ENCODE results near the gene HAVCR1. TPM values are rescaled to one million over a fixed set of nuclear protein-coding genes. Genes with fewer than 3 reads are reported as not detected.

The HAVCR1 gene
- not detected for polyA plus RNA-seq (2013, experiment 1 of 2)
- 0.11 TPM for polyA plus RNA-seq (2013, experiment 2 of 2)

DNA sequence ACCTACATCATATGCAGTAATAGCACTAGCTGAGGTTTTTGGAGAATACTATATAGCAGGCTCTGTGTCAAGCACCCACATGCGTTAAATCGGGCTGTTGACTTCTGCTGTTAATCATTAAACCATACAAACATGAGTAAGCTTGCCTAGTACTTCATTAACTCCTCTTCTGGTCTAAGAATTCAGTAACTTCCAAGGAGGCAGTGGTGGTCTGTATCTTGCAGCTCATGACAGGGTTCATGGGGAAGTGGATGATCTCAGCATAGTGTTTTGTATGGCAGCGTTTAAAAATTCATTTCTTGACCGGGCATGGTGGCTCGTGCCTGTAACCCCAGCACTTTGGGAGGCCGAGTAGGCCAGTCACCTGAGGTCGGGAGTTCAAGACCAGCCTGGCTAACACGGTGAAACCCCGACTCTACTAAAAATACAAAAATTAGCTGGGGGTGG lies at the start of gene HAVCR1:
HAVCR1 (minus strand) TSS at position 24 of the 447 bp plus-strand sequence. CDS start 1,173 bp downstream, outside the sequence.
- no peak within 1 kb of the TSS for H2BK15ac ChIP-seq (replicated peaks; ENCODE audit: low read depth)
- WGBS (ENCODE audit: extremely low coverage, insufficient coverage, low lambda C conversion rate) = no CpG with 5 or more reads among the region's 9 CpGs
- no peaks in the 10 kb centered on the region for H3K79me1 ChIP-seq (ENCODE audit: low read length)
- H3K27ac ChIP-seq (ENCODE audit: low read depth, low read length) = no peak within 1 kb of the TSS
- no peak within 1 kb of the TSS for H3K4me2 ChIP-seq (ENCODE audit: low read length)
- H3K4me3 ChIP-seq (ENCODE audit: low read length) = no peak within 1 kb of the TSS
- no peak within 1 kb of the TSS for H2BK120ac ChIP-seq (ENCODE audit: low read depth, low read length)
- H3K56ac ChIP-seq (ENCODE audit: low read length) = no peak within 1 kb of the TSS
- H3K18ac ChIP-seq (ENCODE audit: low read length) = no peak within 1 kb of the TSS
- H4K5ac ChIP-seq (ENCODE audit: low read length) = no peak within 1 kb of the TSS
- no peaks in the 10 kb centered on the region for H3K27me3 ChIP-seq (ENCODE audit: insufficient read depth, low read length, poor library complexity)
- no peak within 1 kb of the TSS for H4K8ac ChIP-seq (ENCODE audit: low read depth, low read length)
- H2BK5ac ChIP-seq (ENCODE audit: low read length) = no peak within 1 kb of the TSS
- H3K4ac ChIP-seq (ENCODE audit: low read depth, low read length) = no peak within 1 kb of the TSS
- H3K4me1 ChIP-seq (ENCODE audit: control insufficient read depth, low read depth, low read length) = no peaks in the 10 kb centered on the region
- no peak within 1 kb of the TSS for H2AK5ac ChIP-seq (ENCODE audit: low read length)
- H3K9ac ChIP-seq (ENCODE audit: low read length) = no peak within 1 kb of the TSS
- H3K23ac ChIP-seq (ENCODE audit: low read length) = no peak within 1 kb of the TSS
- no peaks in the 10 kb centered on the region for H3K36me3 ChIP-seq (ENCODE audit: control insufficient read depth, insufficient read depth, low read length)
- no peaks in the 10 kb centered on the region for H3K79me2 ChIP-seq (ENCODE audit: control insufficient read depth, insufficient read depth, low read length)
- DNase-seq = no peak

DNA sequence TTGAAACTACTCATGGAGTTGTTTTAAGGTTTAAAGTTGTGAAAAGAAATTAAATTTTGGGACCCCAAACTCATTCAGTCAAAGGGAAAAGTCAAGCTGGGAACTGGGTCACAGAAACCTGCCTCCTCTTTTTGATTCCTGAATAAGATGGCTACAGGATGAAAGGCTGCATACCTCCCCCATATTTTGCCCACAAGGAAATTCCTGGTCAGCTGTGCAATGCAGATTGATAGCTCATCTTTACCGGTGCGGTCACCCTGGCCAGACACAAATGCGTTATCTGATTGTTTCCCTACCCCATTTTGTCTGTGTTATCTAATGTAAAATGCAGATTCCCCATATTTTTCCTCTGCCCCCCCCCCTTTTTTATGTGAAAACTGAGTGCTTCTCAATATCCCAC lies 48.6 kb upstream of the HAVCR1 start:
- Histone ChIP-seq H2BK15ac (replicated peaks; ENCODE audit: low read depth) (no peak overlapping the region), H3K79me2 (ENCODE audit: control insufficient read depth, insufficient read depth, low read length) (no peaks in the 10 kb centered on the region), H3K4ac (ENCODE audit: low read depth, low read length) (no peak overlapping the region), H2AK5ac (ENCODE audit: low read length) (no peak overlapping the region), H2BK120ac (ENCODE audit: low read depth, low read length) (no peak overlapping the region), H2BK5ac (ENCODE audit: low read length) (no peak overlapping the region), H3K79me1 (ENCODE audit: low read length) (no peaks in the 10 kb centered on the region), H3K4me2 (ENCODE audit: low read length) (no peak overlapping the region), H3K18ac (ENCODE audit: low read length) (no peak overlapping the region), H3K27me3 (ENCODE audit: insufficient read depth, low read length, poor library complexity) (no peaks in the 10 kb centered on the region), H4K5ac (ENCODE audit: low read length) (no peak overlapping the region), H3K4me3 (ENCODE audit: low read length) (no peak overlapping the region), H3K36me3 (ENCODE audit: control insufficient read depth, insufficient read depth, low read length) (no peaks in the 10 kb centered on the region), H3K4me1 (ENCODE audit: control insufficient read depth, low read depth, low read length) (no peaks in the 10 kb centered on the region), H3K27ac (ENCODE audit: low read depth, low read length) (no peak overlapping the region), H4K8ac (ENCODE audit: low read depth, low read length) (no peak overlapping the region), H3K9ac (ENCODE audit: low read length) (no peak overlapping the region), H3K23ac (ENCODE audit: low read length) (no peak overlapping the region), H3K56ac (ENCODE audit: low read length) (no peak overlapping the region)
- no peak for DNase-seq
- no CpG with 5 or more reads among the region's 3 CpGs for WGBS (ENCODE audit: extremely low coverage, insufficient coverage, low lambda C conversion rate)

GRCh38 chr5:157106630-157107461 lies 47.9 kb upstream of the HAVCR1 start:
- no peaks in the 10 kb centered on the region for H3K27me3 ChIP-seq (ENCODE audit: insufficient read depth, low read length, poor library complexity)
- no peak overlapping the region for H3K9ac ChIP-seq (ENCODE audit: low read length)
- H3K4me1 ChIP-seq (ENCODE audit: control insufficient read depth, low read depth, low read length) = no peaks in the 10 kb centered on the region
- no peaks in the 10 kb centered on the region for H3K79me2 ChIP-seq (ENCODE audit: control insufficient read depth, insufficient read depth, low read length)
- no peaks in the 10 kb centered on the region for H3K36me3 ChIP-seq (ENCODE audit: control insufficient read depth, insufficient read depth, low read length)
- no peaks in the 10 kb centered on the region for H3K79me1 ChIP-seq (ENCODE audit: low read length)
- no peak overlapping the region for H2AK5ac ChIP-seq (ENCODE audit: low read length)
- H3K18ac ChIP-seq (ENCODE audit: low read length) = no peak overlapping the region
- no peak for DNase-seq
- H2BK120ac ChIP-seq (ENCODE audit: low read depth, low read length) = no peak overlapping the region
- H3K56ac ChIP-seq (ENCODE audit: low read length) = no peak overlapping the region
- H3K4me3 ChIP-seq (ENCODE audit: low read length) = no peak overlapping the region
- no peak overlapping the region for H4K5ac ChIP-seq (ENCODE audit: low read length)
- no peak overlapping the region for H2BK15ac ChIP-seq (replicated peaks; ENCODE audit: low read depth)
- WGBS (ENCODE audit: extremely low coverage, insufficient coverage, low lambda C conversion rate) = no CpG with 5 or more reads among the region's 14 CpGs
- no peak overlapping the region for H4K8ac ChIP-seq (ENCODE audit: low read depth, low read length)
- H3K27ac ChIP-seq (ENCODE audit: low read depth, low read length) = no peak overlapping the region
- H2BK5ac ChIP-seq (ENCODE audit: low read length) = no peak overlapping the region
- H3K4ac ChIP-seq (ENCODE audit: low read depth, low read length) = no peak overlapping the region
- H3K23ac ChIP-seq (ENCODE audit: low read length) = no peak overlapping the region
- H3K4me2 ChIP-seq (ENCODE audit: low read length) = no peak overlapping the region

DNA sequence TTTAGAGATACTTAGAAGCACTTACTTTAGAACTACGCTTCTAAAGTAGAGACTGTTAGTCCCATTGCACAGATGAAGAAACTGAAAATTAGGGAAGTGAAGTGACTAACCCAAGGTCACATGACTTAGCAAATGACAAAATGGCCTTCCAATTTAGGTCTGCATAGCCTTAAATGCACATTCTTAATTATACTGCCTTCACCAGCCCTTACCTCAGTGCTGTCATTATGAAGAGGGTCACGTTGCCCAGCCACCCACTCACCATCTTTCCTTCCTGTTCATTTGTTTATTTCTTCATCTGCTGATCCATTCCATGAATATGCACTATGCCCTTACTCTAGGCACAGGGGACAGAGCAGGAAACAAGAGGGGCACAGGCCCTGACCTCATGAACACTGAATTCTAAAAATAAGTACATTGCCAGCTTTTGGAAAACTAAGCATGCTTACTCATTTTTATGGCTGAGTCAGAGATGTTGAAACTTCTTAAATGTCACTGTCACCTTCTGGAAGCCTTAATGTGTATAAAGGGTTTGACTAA lies 41.3 kb upstream of the HAVCR1 start:
- no peak overlapping the region for H3K18ac ChIP-seq (ENCODE audit: low read length)
- no peaks in the 10 kb centered on the region for H3K79me2 ChIP-seq (ENCODE audit: control insufficient read depth, insufficient read depth, low read length)
- H3K27me3 ChIP-seq (ENCODE audit: insufficient read depth, low read length, poor library complexity) = no peaks in the 10 kb centered on the region
- H3K4me2 ChIP-seq (ENCODE audit: low read length) = no peak overlapping the region
- DNase-seq = no peak
- H3K79me1 ChIP-seq (ENCODE audit: low read length) = no peaks in the 10 kb centered on the region
- H3K27ac ChIP-seq (ENCODE audit: low read depth, low read length) = no peak overlapping the region
- H2AK5ac ChIP-seq (ENCODE audit: low read length) = no peak overlapping the region
- H4K8ac ChIP-seq (ENCODE audit: low read depth, low read length) = no peak overlapping the region
- no peak overlapping the region for H3K9ac ChIP-seq (ENCODE audit: low read length)
- H3K36me3 ChIP-seq (ENCODE audit: control insufficient read depth, insufficient read depth, low read length) = no peaks in the 10 kb centered on the region
- H3K23ac ChIP-seq (ENCODE audit: low read length) = no peak overlapping the region
- no peaks in the 10 kb centered on the region for H3K4me1 ChIP-seq (ENCODE audit: control insufficient read depth, low read depth, low read length)
- no peak overlapping the region for H3K4ac ChIP-seq (ENCODE audit: low read depth, low read length)
- H2BK15ac ChIP-seq (replicated peaks; ENCODE audit: low read depth) = no peak overlapping the region
- no peak overlapping the region for H2BK120ac ChIP-seq (ENCODE audit: low read depth, low read length)
- no peak overlapping the region for H3K56ac ChIP-seq (ENCODE audit: low read length)
- no peak overlapping the region for H4K5ac ChIP-seq (ENCODE audit: low read length)
- H3K4me3 ChIP-seq (ENCODE audit: low read length) = no peak overlapping the region
- no CpG with 5 or more reads among the region's 2 CpGs for WGBS (ENCODE audit: extremely low coverage, insufficient coverage, low lambda C conversion rate)
- H2BK5ac ChIP-seq (ENCODE audit: low read length) = no peak overlapping the region

DNA sequence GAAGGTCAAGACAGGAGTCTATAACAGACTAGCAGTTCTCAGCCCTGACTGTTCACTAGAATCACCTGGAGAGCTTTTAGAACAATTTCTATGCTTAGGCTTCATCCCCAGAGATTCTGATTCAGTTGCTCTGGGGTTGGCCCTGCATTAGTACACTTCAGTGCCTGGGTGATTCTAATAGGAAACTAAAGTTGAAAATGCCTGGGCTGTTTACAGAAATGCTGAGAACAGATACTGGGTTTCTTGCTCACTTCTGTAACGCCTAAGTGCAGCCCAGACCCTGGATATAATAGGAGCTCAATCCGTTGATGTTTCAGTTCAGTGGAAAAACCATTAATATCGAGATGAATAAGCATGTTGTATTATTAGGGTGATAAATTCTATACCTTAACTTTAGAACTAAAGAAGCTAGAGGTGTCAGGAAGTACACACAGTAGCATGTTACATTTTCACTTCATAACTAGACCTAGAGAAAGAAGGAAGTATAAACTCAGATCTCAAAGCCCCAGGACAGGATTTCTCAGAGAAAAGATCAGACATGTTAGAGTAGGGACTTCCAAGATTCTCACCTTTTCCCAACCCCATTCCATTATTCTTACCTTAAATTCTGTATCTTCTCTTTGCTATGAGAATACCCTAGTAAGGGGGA lies 29.6 kb upstream of the HAVCR1 start:
- H2AK5ac ChIP-seq (ENCODE audit: low read length) = no peak overlapping the region
- H3K9ac ChIP-seq (ENCODE audit: low read length) = no peak overlapping the region
- no peak overlapping the region for H4K5ac ChIP-seq (ENCODE audit: low read length)
- no peak overlapping the region for H3K56ac ChIP-seq (ENCODE audit: low read length)
- no peaks in the 10 kb centered on the region for H3K79me2 ChIP-seq (ENCODE audit: control insufficient read depth, insufficient read depth, low read length)
- no peak overlapping the region for H3K18ac ChIP-seq (ENCODE audit: low read length)
- no peak overlapping the region for H2BK120ac ChIP-seq (ENCODE audit: low read depth, low read length)
- no CpG with 5 or more reads among the region's 3 CpGs for WGBS (ENCODE audit: extremely low coverage, insufficient coverage, low lambda C conversion rate)
- no peaks in the 10 kb centered on the region for H3K36me3 ChIP-seq (ENCODE audit: control insufficient read depth, insufficient read depth, low read length)
- no peaks in the 10 kb centered on the region for H3K4me1 ChIP-seq (ENCODE audit: control insufficient read depth, low read depth, low read length)
- no peak for DNase-seq
- H2BK15ac ChIP-seq (replicated peaks; ENCODE audit: low read depth) = no peak overlapping the region
- H3K4ac ChIP-seq (ENCODE audit: low read depth, low read length) = no peak overlapping the region
- no peaks in the 10 kb centered on the region for H3K79me1 ChIP-seq (ENCODE audit: low read length)
- H3K23ac ChIP-seq (ENCODE audit: low read length) = no peak overlapping the region
- H4K8ac ChIP-seq (ENCODE audit: low read depth, low read length) = no peak overlapping the region
- H3K4me3 ChIP-seq (ENCODE audit: low read length) = no peak overlapping the region
- H3K27ac ChIP-seq (ENCODE audit: low read depth, low read length) = no peak overlapping the region
- no peak overlapping the region for H2BK5ac ChIP-seq (ENCODE audit: low read length)
- H3K27me3 ChIP-seq (ENCODE audit: insufficient read depth, low read length, poor library complexity) = no peaks in the 10 kb centered on the region
- no peak overlapping the region for H3K4me2 ChIP-seq (ENCODE audit: low read length)

All from mesendoderm (in vitro differentiated cells).